ENCODE measurements around the gene NXPE2.

NXPE2 gene

DNA sequence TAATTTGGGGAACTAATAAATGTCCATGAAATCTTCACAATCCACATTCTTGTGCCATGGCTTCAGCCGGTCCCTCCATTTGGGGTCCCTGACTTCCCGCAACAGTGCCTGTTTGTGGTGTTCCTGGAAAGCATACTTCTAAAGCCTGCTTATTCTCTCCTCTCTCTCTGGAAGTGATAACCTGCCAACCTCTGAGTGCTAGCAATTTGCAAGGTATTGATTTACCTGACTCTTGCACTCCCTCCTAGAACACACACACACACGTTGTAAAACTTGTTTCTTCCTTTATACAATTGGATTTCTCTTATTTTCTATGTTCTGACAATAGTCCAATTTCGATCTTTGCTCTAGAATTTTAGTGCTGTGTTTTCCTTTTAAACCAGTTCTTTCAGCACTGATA is 58.5 kb downstream of the NXPE2 start:
- DNase-seq (ENCODE audit: extremely low spot score, insufficient read length, low read depth) (no peak), FAIRE-seq (no peak)

DNA sequence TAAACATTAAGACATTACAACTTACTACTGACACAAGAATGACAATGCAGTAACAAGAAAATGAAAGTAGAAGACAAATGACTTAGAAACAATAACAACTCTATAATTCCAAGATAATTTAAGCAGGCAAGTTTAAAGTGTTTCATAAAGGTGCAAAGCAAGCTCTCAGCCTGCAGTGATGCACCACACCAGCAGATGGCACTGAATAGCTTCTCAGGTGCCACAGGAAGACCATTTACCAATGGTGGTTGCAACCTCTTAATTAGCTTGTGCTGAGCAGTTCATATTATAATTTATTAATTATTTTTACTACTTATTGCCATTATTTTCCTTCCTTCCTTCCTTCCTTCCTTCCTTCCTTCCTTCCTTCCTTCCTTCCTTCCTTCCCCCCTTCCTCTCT is 60.6 kb downstream of the NXPE2 start:
- DNase-seq (ENCODE audit: extremely low spot score, insufficient read length, low read depth): peak; percentile 8
- peak; percentile 79 for FAIRE-seq

DNA sequence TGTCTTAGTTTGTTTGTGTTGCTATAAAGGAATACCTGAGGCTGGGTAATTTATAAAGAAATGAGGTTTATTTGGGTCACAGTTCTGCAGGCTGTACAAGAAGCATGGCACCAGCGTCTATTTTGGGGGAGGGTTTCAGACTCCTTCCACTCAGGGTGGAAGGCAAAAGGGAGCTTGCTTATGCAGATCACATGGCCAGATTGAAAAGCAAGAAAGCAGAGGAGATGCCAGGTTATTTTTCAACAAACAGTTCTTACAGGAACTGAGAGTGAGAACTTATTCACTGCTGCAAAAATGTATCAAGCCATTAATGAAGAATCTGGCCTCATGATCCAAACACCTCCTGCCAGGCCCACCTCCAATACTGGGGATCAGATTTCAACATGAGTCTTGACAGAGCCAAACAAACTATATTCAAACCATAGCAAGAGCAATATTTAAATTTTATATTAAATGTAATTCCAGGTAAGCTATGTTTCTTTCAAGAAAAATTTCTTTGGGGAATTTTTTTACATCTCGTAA is 66.9 kb downstream of the NXPE2 start:
- FAIRE-seq: no peak
- no peak for DNase-seq (ENCODE audit: extremely low spot score, insufficient read length, low read depth)

DNA sequence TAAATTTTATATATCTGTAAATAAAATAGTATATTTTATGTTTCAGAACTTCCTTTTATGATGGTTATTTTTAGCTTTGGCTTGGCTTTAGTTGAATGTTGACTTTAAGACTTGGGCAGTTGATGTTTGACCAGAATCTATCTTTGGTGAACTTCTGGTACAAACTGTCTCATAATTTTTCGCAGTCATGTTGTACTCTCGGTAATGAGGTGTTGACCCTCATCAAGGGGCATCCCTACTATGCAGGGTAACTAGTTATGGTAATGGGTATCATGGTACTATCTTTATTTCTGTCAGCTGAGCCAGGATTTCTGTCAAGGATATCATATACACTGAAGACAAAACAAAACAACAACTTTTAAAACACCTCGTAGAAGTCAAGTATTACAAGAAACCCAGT is 67.7 kb downstream of the NXPE2 start:
- DNase-seq (ENCODE audit: extremely low spot score, insufficient read length, low read depth): no peak
- no peak for FAIRE-seq

All from GM18507 (cell line).